ENCODE measurements around the gene KCNN1. TPM values are rescaled to one million over a fixed set of nuclear protein-coding genes. Genes with fewer than 3 reads are reported as not detected.
"Not testable (repeated sequence)": the region's sequence is repeated elsewhere in the genome, so short reads cannot be mapped to it uniquely, and the experiment has no call there.

Gene KCNN1
- polyA plus RNA-seq, 3 donors: 4.8 to 8.4 (median 5.7) TPM

GRCh38 chr19:17963936-17964691, 2.8 kb upstream of the KCNN1 start:
- no peak for DNase-seq (ENCODE audit: extremely low read depth in 1 of 11, low read depth in 9 of 11, low spot score in 4 of 11)

- DNase-seq (ENCODE audit: extremely low read depth in 1 of 11, low read depth in 9 of 11, low spot score in 4 of 11): no peak
Observed at GRCh38 chr19:17965370-17966128, 1.4 kb upstream of the KCNN1 start.

GRCh38 chr19:17966129-17966483, 801 bp upstream of the KCNN1 start:
- no peak for DNase-seq (ENCODE audit: extremely low read depth in 1 of 11, low read depth in 9 of 11, low spot score in 4 of 11)

GRCh38 chr19:17967257-17968051, 547 bp downstream of the KCNN1 start:
- DNase-seq (ENCODE audit: extremely low read depth in 1 of 11, low read depth in 9 of 11, low spot score in 4 of 11): no peak

- no peak for DNase-seq (ENCODE audit: extremely low read depth in 1 of 11, low read depth in 9 of 11, low spot score in 4 of 11)
Observed at GRCh38 chr19:17968362-17968761, 1.5 kb downstream of the KCNN1 start.

GRCh38 chr19:17969096-17969792, 2.3 kb downstream of the KCNN1 start:
- DNase-seq (ENCODE audit: extremely low read depth in 1 of 11, low read depth in 9 of 11, low spot score in 4 of 11): no peak

- no peak for DNase-seq (ENCODE audit: extremely low read depth in 1 of 11, low read depth in 9 of 11, low spot score in 4 of 11)
Observed at GRCh38 chr19:17972230-17972629, 5.3 kb downstream of the KCNN1 start.

- no peak for DNase-seq (ENCODE audit: extremely low read depth in 1 of 11, low read depth in 9 of 11, low spot score in 4 of 11)
Observed at GRCh38 chr19:17973759-17974158, 6.9 kb downstream of the KCNN1 start.

GRCh38 chr19:17974551-17974950, 7.6 kb downstream of the KCNN1 start:
- no peak for DNase-seq (ENCODE audit: extremely low read depth in 1 of 11, low read depth in 9 of 11, low spot score in 4 of 11)

GRCh38 chr19:17975032-17975431, 8.1 kb downstream of the KCNN1 start:
- no peak for DNase-seq (ENCODE audit: extremely low read depth in 1 of 11, low read depth in 9 of 11, low spot score in 4 of 11)

- no peak for DNase-seq (ENCODE audit: extremely low read depth in 1 of 11, low read depth in 9 of 11, low spot score in 4 of 11)
Observed at GRCh38 chr19:17977021-17977420, 10.1 kb downstream of the KCNN1 start.

- no peak for DNase-seq (ENCODE audit: extremely low read depth in 1 of 11, low read depth in 9 of 11, low spot score in 4 of 11)
Observed at GRCh38 chr19:17977488-17977887, 10.6 kb downstream of the KCNN1 start.

GRCh38 chr19:17981611-17982010, 14.7 kb downstream of the KCNN1 start:
- DNase-seq (ENCODE audit: extremely low read depth in 1 of 11, low read depth in 9 of 11, low spot score in 4 of 11): no peak

GRCh38 chr19:17982430-17982829, 15.5 kb downstream of the KCNN1 start:
- DNase-seq (ENCODE audit: extremely low read depth in 1 of 11, low read depth in 9 of 11, low spot score in 4 of 11): no peak

- DNase-seq (ENCODE audit: extremely low read depth in 1 of 11, low read depth in 9 of 11, low spot score in 4 of 11): no peak
Observed at GRCh38 chr19:17985037-17985818, 18.3 kb downstream of the KCNN1 start.

GRCh38 chr19:17986569-17986968, 19.7 kb downstream of the KCNN1 start:
- DNase-seq (ENCODE audit: extremely low read depth in 1 of 11, low read depth in 9 of 11, low spot score in 4 of 11): not testable (repeated sequence)

- no peak for DNase-seq (ENCODE audit: extremely low read depth in 1 of 11, low read depth in 9 of 11, low spot score in 4 of 11)
Observed at GRCh38 chr19:17988161-17988560, 21.3 kb downstream of the KCNN1 start.

GRCh38 chr19:17989425-17990094, 22.7 kb downstream of the KCNN1 start:
- DNase-seq (ENCODE audit: extremely low read depth in 1 of 11, low read depth in 9 of 11, low spot score in 4 of 11): no peak
